Right hindlimb (tissue), 1 donor: ENCODE measurements around the gene SENP5.

Source experiments
- DNase-seq: peaks from one replicate; pipeline ENCODE4 v3.0.0-alpha.2; 2018

Gene SENP5

DNA sequence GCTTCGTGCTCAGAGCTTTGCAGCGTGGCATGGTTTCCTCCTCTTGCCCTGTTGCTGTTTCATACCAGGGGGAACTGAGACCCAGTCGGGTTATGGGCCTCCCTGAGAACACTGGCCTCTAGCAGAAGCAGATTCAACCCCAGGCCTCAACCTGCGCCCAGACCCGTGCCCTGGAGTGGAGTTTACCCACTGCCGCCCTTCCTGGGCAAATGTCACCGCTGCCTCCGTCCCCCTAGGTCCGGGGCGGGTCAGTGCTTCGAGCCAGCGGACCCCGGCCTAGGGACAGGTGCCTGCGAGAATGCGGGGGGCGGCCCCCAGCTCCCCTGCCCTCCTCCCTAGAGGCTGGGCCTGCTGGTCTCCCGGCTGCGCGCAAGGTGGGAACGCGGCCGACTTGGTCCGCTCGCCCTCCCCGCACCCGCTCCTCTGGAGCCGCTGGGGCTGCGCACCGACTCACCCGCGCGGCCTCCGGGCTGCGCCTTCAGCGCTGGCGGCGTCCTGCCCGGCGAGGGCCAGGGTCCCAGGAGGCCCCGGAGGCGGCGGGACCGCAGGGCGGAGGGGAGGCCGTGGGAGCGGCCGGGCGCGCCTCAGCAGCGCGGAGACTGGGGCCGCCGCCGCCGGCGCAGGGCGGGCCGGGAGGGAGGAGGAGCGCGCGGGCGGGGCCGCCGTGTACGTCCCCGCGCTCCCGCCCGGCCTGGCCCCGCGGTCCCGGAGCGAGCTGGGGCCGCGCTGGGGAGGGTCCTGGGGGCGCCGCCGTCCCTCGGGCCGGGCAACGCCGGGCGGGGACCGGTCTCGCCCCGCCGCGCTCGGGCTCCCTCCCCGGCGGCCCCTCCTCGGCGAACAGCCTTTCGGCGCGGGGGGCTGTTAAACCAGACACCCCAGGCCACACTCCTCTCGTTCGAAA is 100.8 kb downstream of the SENP5 start, which contains the start of gene PIGZ:
Gene PIGZ, minus strand, starts transcription at position 601 of the 901 bp plus-strand sequence. CDS start 16,802 bp downstream, outside the sequence.
- DNase-seq = no peak

DNA sequence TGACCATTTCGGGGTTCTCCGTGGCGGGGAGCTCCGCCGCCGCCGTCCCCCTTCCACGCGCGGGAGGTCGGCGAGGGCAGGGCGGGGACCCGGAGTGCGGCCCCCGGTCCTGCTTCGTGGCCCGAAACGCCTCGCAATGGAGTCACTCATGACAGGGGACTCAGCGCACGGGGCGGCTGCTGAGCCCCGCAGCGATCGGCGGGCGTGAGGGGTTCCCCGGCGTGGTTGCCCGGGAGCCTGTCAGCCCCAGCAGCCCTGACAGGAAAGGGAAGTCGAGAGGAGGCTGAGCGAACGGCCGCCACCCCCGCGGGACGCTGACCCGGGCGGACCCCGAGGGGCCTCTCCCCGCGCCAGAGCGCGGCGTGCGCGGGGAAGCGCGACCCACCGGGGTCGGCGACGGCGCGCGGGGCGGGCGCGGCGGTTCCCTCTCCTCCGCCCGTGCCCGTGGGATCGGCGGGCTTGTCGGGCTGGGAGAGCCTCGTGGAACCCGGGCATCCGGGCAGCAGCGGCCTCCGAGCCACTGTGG is 101.5 kb downstream of the SENP5 start:
- no peak for DNase-seq

DNA sequence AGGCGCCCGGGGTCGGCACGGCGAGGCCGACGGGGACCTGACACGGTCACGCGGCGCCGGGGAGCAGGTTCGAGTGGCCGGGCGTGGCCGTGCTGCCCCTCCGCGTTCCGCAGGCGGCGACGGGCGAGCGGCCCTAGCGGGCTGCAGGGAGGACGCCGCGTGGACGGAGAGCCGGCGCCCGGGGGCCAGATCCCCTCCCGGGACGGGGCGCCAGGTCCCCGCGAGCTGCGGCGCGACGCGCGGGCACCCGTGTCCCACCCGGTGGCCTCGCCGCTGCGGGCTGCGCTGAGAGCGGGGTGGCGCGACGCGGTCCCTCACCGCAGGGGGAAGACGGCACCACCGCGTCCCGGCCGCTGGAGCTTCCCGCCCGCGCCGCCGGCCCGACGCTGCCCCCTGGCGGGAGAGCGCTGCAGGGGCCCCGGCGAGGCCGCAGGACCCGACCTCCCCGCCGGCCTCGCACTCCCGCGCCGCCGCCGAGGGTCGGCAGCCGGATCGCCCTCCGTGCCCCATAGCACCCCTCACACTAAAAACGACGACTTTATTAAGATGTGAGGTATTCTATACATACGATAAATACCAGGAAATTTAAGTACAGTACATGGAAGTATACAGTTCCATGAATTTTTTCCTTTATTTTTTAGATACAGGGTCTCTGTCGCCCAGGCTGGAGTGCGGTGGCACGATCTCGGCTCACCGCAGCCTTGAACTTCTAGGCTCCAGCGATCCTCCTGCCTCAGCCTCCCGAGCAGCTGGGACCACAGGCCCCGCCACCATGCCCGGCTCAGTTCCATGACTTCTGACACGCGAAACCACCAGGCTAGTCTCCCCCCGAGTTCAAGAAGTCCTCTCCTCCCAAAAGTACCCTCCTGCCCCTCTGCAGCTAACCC is 102.2 kb downstream of the SENP5 start:
- DNase-seq = peak; percentile 67

GRCh38 chr3:196970547-196971093 is 102.9 kb downstream of the SENP5 start:
- no peak for DNase-seq

- no peak for DNase-seq
These were observed 103.5 kb downstream of the SENP5 start for GRCh38 chr3:196971094-196971698.

DNA sequence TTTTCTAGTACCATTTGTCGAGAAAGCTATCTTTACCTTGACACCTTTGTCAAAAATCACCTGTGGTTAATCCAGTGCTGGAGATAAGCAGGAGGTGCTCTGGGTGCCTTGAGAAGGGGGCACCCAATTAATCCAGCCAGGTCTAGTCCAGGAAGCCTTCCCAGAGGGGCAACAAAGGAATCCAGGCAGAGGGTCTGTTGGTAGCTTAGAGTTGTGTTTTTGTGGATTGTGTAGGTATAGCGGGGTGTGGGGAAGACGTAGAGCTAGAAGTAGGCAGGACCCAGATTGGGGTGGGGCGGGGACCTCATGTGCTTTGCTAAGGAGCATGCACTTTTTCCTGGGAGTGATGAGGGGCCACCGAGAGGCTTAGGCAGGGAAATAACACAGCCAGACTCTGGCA is 106.9 kb downstream of the SENP5 start:
- DNase-seq = no peak

DNA sequence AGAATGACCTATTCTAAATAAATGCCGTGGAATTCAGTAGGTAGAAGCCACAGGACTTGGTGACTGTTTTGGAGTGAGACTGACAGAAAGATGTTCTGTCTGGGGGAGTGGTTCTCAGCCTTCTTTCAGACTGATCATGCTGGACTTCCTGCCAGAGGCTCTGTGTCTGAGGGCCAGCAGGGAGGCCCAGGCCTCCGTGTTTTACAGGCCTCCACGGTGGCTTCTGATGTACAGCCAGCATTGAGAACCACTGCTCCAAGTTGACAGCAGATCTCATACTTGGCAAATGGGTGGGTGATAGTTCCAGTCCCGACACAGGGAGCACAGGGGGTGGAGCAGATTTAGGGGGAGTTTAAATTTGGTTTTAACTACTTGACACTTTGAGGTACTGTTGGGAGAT is 107.6 kb downstream of the SENP5 start:
- no peak for DNase-seq

DNA sequence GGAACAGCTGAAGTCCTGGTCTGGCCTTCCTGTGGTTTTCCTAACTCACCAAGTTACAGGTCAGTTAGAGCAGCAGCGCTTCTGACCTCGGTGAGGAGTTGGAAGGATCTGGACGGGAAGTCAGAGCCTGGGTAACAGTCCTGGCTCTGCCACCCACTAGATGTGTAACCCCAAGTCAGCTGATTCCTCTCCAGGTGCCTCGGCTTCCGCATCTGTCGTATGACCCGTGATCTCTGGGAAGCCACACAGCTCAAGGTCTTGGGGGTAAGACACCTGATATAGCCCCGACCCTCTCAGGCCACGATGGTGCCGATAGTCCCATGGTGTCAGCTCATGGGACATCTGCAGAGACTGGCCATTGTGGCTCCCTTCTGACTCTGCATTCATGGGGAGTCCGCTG is 109.2 kb downstream of the SENP5 start:
- no peak for DNase-seq

- no peak for DNase-seq
These were observed 111.8 kb downstream of the SENP5 start for GRCh38 chr3:196979545-196979944.

- no peak for DNase-seq
These were observed 113.9 kb downstream of the SENP5 start for GRCh38 chr3:196981657-196982056.

DNA sequence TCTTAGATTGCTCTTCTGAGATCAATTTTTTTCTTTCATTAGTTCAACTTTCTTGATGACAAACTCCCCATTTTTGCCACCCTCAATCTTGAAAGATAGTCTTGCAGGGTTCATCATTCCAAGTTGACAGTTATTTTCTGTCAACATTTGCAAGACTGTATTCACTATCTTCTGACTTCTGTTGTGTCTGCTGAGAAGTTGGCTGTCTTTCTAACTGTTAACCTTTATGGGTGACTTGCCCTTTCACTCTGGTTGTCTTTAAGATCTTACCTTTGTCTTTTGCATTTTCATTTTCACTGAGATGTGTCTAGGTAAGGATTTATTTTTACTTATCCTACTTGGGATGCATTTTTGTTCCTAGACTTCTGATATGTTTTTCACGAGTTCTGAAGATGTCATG is 115.5 kb downstream of the SENP5 start:
- DNase-seq = no peak
